ENCODE measurements around the gene FAM43B.

DNA sequence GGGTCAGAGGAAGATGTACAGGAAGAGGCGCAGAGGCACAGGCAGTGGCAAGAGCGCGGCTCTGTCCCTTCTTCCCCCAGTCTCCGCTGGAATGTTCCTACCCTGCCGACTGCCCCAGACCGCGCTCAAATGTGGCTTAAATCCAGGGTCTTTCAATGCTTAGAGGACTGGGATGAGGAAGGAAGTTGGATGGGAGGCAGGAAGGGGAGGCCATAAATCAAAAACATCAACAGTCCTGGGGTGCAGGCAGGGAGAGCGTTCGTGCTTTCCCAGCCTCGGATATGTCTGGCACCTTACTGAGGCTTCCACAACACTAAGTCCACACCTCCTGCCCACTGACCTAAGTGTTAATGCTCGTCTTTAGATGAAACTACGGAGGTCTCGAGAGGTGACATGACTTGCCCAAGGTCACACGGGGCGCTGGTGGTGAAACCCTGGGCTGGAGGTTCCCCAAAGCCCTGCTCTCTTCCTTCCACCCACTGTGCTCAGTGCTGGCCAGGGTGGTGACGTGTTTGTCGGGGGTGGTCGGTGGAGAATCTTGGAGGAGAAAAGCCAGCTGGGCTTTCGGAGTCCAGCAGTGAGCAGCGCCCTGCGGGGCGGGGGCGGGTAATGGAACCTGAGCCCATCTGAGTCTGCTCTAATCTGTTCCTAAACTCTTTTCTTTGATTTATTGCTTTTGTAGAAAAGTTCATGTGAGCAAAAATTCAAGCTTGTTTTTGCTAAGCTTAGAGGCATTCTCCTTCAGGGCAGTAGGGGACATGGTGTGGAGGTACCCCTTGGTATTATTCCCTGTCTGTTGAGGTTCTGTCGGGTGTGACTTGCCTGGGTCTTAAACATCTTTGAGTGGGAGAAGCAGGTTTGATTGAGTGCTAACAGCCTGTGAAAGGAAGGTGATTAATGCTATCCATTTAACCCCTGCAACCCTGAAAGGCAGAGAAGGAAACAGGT lies 37.2 kb downstream of the FAM43B start:
- TF ChIP-seq CBFB (IDR thresholded peaks at IDR 0.05; ENCODE audit: low read depth), result no peak
- no peak for TF ChIP-seq GATAD2B (conservative IDR thresholded peaks at IDR 0.05; ENCODE audit: low read depth)
- no peak for TF ChIP-seq ZBTB40 (IDR thresholded peaks at IDR 0.05; ENCODE audit: borderline replicate concordance)
- TF ChIP-seq PBX3 (IDR thresholded peaks at IDR 0.05; ENCODE audit: insufficient replicate concordance, low read depth, low read length), result no peak
- TF ChIP-seq CTCF (IDR thresholded peaks at IDR 0.05 in 2 of 3, conservative IDR thresholded peaks at IDR 0.05 in 1 of 3; ENCODE audit: control insufficient read depth in 2 of 3, extremely low read depth in 1 of 3, insufficient read depth in 1 of 3, low read depth in 3 of 3, low read length in 3 of 3), result no peak
- TF ChIP-seq CREB1 (IDR thresholded peaks at IDR 0.05; ENCODE audit: low read depth), result no peak
- no peak for TF ChIP-seq WRNIP1 (IDR thresholded peaks at IDR 0.05; ENCODE audit: borderline replicate concordance, low read depth, low read length)
- TF ChIP-seq, protein P1, sequence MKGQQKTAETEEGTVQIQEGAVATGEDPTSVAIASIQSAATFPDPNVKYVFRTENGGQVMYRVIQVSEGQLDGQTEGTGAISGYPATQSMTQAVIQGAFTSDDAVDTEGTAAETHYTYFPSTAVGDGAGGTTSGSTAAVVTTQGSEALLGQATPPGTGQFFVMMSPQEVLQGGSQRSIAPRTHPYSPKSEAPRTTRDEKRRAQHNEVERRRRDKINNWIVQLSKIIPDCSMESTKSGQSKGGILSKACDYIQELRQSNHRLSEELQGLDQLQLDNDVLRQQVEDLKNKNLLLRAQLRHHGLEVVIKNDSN (IDR thresholded peaks at IDR 0.05; ENCODE audit: borderline replicate concordance, extremely low read length, insufficient read depth, low read depth, low read length), result no peak
- TF ChIP-seq, protein P2, sequence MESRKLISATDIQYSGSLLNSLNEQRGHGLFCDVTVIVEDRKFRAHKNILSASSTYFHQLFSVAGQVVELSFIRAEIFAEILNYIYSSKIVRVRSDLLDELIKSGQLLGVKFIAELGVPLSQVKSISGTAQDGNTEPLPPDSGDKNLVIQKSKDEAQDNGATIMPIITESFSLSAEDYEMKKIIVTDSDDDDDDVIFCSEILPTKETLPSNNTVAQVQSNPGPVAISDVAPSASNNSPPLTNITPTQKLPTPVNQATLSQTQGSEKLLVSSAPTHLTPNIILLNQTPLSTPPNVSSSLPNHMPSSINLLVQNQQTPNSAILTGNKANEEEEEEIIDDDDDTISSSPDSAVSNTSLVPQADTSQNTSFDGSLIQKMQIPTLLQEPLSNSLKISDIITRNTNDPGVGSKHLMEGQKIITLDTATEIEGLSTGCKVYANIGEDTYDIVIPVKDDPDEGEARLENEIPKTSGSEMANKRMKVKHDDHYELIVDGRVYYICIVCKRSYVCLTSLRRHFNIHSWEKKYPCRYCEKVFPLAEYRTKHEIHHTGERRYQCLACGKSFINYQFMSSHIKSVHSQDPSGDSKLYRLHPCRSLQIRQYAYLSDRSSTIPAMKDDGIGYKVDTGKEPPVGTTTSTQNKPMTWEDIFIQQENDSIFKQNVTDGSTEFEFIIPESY (IDR thresholded peaks at IDR 0.05), result no peak

All from GM12878 (cell line).